ENCODE measurements around the gene PITX3.

Gene PITX3

GRCh38 chr10:102211615-102212299 is 29.6 kb downstream of the PITX3 start:
- H3K9ac ChIP-seq (ENCODE audit: insufficient read length, low read depth) = no peak overlapping the region
- no peaks in the 10 kb centered on the region for H3K27me3 ChIP-seq (ENCODE audit: insufficient read depth, insufficient read length)
- no peak for TF ChIP-seq YY1 (IDR thresholded peaks at IDR 0.05; ENCODE audit: insufficient read depth, insufficient read length)
- TF ChIP-seq SUZ12 (IDR thresholded peaks at IDR 0.05; ENCODE audit: extremely low read depth, insufficient read depth, insufficient read length) = no peak
- TF ChIP-seq ZNF274 (IDR thresholded peaks at IDR 0.05; ENCODE audit: low read depth, low read length) = no peak
- no peak for DNase-seq (ENCODE audit: low read depth, low spot score)
- H3K4me1 ChIP-seq (ENCODE audit: insufficient read depth, insufficient read length) = no peaks in the 10 kb centered on the region
- H3K4me3 ChIP-seq (ENCODE audit: insufficient read length, low read depth) = no peak overlapping the region
- H3K9me3 ChIP-seq (ENCODE audit: insufficient read depth, low read length) = no peaks in the 10 kb centered on the region
- no peaks in the 10 kb centered on the region for H3K36me3 ChIP-seq (ENCODE audit: insufficient read depth, insufficient read length, low read length)

- peaks cover 14% of the 10 kb centered on the region for H3K9me3 ChIP-seq (ENCODE audit: insufficient read depth, low read length)
- no peak for DNase-seq (ENCODE audit: low read depth, low spot score)
- no peaks in the 10 kb centered on the region for H3K27me3 ChIP-seq (ENCODE audit: insufficient read depth, insufficient read length)
- TF ChIP-seq SUZ12 (IDR thresholded peaks at IDR 0.05; ENCODE audit: extremely low read depth, insufficient read depth, insufficient read length) (no peak), ZNF274 (IDR thresholded peaks at IDR 0.05; ENCODE audit: low read depth, low read length) (no peak), YY1 (IDR thresholded peaks at IDR 0.05; ENCODE audit: insufficient read depth, insufficient read length) (no peak)
- no peak overlapping the region for H3K9ac ChIP-seq (ENCODE audit: insufficient read length, low read depth)
- H3K4me1 ChIP-seq (ENCODE audit: insufficient read depth, insufficient read length) = no peaks in the 10 kb centered on the region
- no peaks in the 10 kb centered on the region for H3K36me3 ChIP-seq (ENCODE audit: insufficient read depth, insufficient read length, low read length)
- no peak overlapping the region for H3K4me3 ChIP-seq (ENCODE audit: insufficient read length, low read depth)
Measured at GRCh38 chr10:102208311-102209035, 32.8 kb downstream of the PITX3 start.

- Histone ChIP-seq H3K4me1 (ENCODE audit: insufficient read depth, insufficient read length) (no peaks in the 10 kb centered on the region), H3K36me3 (ENCODE audit: insufficient read depth, insufficient read length, low read length) (no peaks in the 10 kb centered on the region), H3K4me3 (ENCODE audit: insufficient read length, low read depth) (no peak overlapping the region), H3K9me3 (ENCODE audit: insufficient read depth, low read length) (peaks cover 38% of the 10 kb centered on the region), H3K9ac (ENCODE audit: insufficient read length, low read depth) (no peak overlapping the region), H3K27me3 (ENCODE audit: insufficient read depth, insufficient read length) (no peaks in the 10 kb centered on the region)
- TF ChIP-seq YY1 (IDR thresholded peaks at IDR 0.05; ENCODE audit: insufficient read depth, insufficient read length) (no peak), SUZ12 (IDR thresholded peaks at IDR 0.05; ENCODE audit: extremely low read depth, insufficient read depth, insufficient read length) (no peak), ZNF274 (IDR thresholded peaks at IDR 0.05; ENCODE audit: low read depth, low read length) (no peak)
- DNase-seq (ENCODE audit: low read depth, low spot score) = no peak
Measured at GRCh38 chr10:102202386-102202785, 38.9 kb downstream of the PITX3 start.

- Histone ChIP-seq H3K36me3 (ENCODE audit: insufficient read depth, insufficient read length, low read length) (no peaks in the 10 kb centered on the region), H3K4me3 (ENCODE audit: insufficient read length, low read depth) (no peak overlapping the region), H3K4me1 (ENCODE audit: insufficient read depth, insufficient read length) (no peaks in the 10 kb centered on the region), H3K9ac (ENCODE audit: insufficient read length, low read depth) (no peak overlapping the region), H3K27me3 (ENCODE audit: insufficient read depth, insufficient read length) (no peaks in the 10 kb centered on the region), H3K9me3 (ENCODE audit: insufficient read depth, low read length) (peaks cover 38% of the 10 kb centered on the region)
- DNase-seq (ENCODE audit: low read depth, low spot score) = no peak
- no peak for TF ChIP-seq YY1 (IDR thresholded peaks at IDR 0.05; ENCODE audit: insufficient read depth, insufficient read length)
- no peak for TF ChIP-seq ZNF274 (IDR thresholded peaks at IDR 0.05; ENCODE audit: low read depth, low read length)
- TF ChIP-seq SUZ12 (IDR thresholded peaks at IDR 0.05; ENCODE audit: extremely low read depth, insufficient read depth, insufficient read length) = no peak
Measured at GRCh38 chr10:102200751-102201640, 40.3 kb downstream of the PITX3 start.

GRCh38 chr10:102198027-102198426 is 43.3 kb downstream of the PITX3 start:
- Histone ChIP-seq H3K27me3 (ENCODE audit: insufficient read depth, insufficient read length) (no peaks in the 10 kb centered on the region), H3K9me3 (ENCODE audit: insufficient read depth, low read length) (peaks cover 22% of the 10 kb centered on the region; the same call in 1 of the 2 replicates), H3K36me3 (ENCODE audit: insufficient read depth, insufficient read length, low read length) (no peaks in the 10 kb centered on the region), H3K4me3 (ENCODE audit: insufficient read length, low read depth) (no peak overlapping the region), H3K4me1 (ENCODE audit: insufficient read depth, insufficient read length) (no peaks in the 10 kb centered on the region), H3K9ac (ENCODE audit: insufficient read length, low read depth) (no peak overlapping the region)
- no peak for DNase-seq (ENCODE audit: low read depth, low spot score)
- TF ChIP-seq YY1 (IDR thresholded peaks at IDR 0.05; ENCODE audit: insufficient read depth, insufficient read length) = no peak

- H3K4me3 ChIP-seq (ENCODE audit: insufficient read length, low read depth) = no peak overlapping the region
- no peak overlapping the region for H3K9ac ChIP-seq (ENCODE audit: insufficient read length, low read depth)
- no peaks in the 10 kb centered on the region for H3K4me1 ChIP-seq (ENCODE audit: insufficient read depth, insufficient read length)
- no peaks in the 10 kb centered on the region for H3K36me3 ChIP-seq (ENCODE audit: insufficient read depth, insufficient read length, low read length)
- H3K9me3 ChIP-seq (ENCODE audit: insufficient read depth, low read length) = peaks cover 26% of the 10 kb centered on the region; the same call in 1 of the 2 replicates
- no peaks in the 10 kb centered on the region for H3K27me3 ChIP-seq (ENCODE audit: insufficient read depth, insufficient read length)
- DNase-seq (ENCODE audit: low read depth, low spot score) = no peak
- TF ChIP-seq SUZ12 (IDR thresholded peaks at IDR 0.05; ENCODE audit: extremely low read depth, insufficient read depth, insufficient read length) (no peak), ZNF274 (IDR thresholded peaks at IDR 0.05; ENCODE audit: low read depth, low read length) (no peak), YY1 (IDR thresholded peaks at IDR 0.05; ENCODE audit: insufficient read depth, insufficient read length) (no peak)
Measured at GRCh38 chr10:102196893-102197292, 44.4 kb downstream of the PITX3 start.
